WI38 (cell line): ENCODE data around the gene ANKMY2.
A peak's percentile ranks its signal among the peaks of the same experiment; 100 is the strongest.

Experiments
- H3K4me3 ChIP-seq: 2 replicates; pipeline ENCODE4 v1.5.1; 2011; ENCODE audit warnings: low read depth, mild to moderate bottlenecking, control low read depth, low read length
- CTCF ChIP-seq: IDR thresholded peaks from 2 replicates; pipeline ENCODE4 v1.5.1; 2012; ENCODE audit warnings: low read depth, mild to moderate bottlenecking, control low read depth, low read length

Gene ANKMY2

GRCh38 chr7:16571941-16572340 is 73.6 kb downstream of the ANKMY2 start:
- TF ChIP-seq CTCF, result no peak
- H3K4me3 ChIP-seq, result no peak overlapping the region

GRCh38 chr7:16564909-16565426 is 80.6 kb downstream of the ANKMY2 start:
- TF ChIP-seq CTCF, result peak; percentile 38; the same call in 1 of the 2 replicates
- H3K4me3 ChIP-seq, result no peak overlapping the region

- no peak for TF ChIP-seq CTCF
- H3K4me3 ChIP-seq, result no peak overlapping the region
These were observed 81.6 kb downstream of the ANKMY2 start for GRCh38 chr7:16564023-16564380.

- TF ChIP-seq CTCF, result no peak
- H3K4me3 ChIP-seq, result no peak overlapping the region
These were observed 82.1 kb downstream of the ANKMY2 start for GRCh38 chr7:16563281-16564022.

GRCh38 chr7:16562456-16563220 is 82.9 kb downstream of the ANKMY2 start:
- no peak for TF ChIP-seq CTCF
- H3K4me3 ChIP-seq, result no peak overlapping the region

GRCh38 chr7:16561943-16562342 is 83.6 kb downstream of the ANKMY2 start:
- TF ChIP-seq CTCF, result no peak

More at GRCh38 chr7:16561943-16562342, 83.6 kb downstream of the ANKMY2 start:
- no peak overlapping the region for H3K4me3 ChIP-seq
